SH-SY5Y (cell line): ENCODE data around the gene XXYLT1.

ENCODE experiments used
- GATA2 ChIP-seq: IDR thresholded peaks from 2 replicates; pipeline ENCODE4 v1.6.1; 2011; ENCODE audit warnings: mild to moderate bottlenecking, low read depth, low read length
- GATA3 ChIP-seq: IDR thresholded peaks from 2 replicates; pipeline ENCODE4 v1.6.1; 2011; ENCODE audit warnings: low read depth, mild to moderate bottlenecking, low read length, moderate library complexity

Gene XXYLT1

DNA sequence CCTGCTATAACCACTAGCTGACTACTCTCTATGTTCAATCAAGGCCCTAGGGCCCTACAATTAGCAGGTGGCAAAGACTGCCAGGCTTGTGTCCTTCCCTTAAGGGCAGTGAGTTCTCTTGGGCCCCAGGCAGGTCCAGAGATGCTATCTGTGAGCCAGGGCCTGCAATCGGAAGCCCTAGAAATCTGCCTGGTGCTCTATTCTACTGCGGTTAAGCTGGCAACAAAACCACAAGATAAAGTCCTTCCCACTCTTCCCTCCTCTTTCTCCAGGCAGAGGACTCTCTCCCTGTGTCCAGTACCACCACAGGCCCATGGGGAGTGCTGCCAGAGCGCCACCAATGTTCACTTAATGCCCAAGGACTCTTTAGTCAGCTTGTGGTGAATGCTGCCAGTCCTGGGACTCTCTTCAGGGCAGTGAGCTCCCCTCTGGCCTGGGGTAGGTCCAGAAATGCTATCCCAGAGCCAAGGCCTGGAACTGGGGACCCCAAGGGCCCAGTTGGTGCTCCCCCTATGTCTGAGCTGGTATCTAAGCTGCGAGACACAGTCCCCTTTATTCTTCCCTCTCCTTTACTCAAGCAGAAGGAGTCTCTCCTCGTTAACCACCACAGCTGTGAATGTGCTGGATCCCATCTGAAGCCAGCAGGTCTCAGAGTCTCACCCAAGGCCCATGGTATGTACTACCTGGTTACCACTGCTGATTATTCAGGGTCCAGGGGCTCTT lies 34.7 kb downstream of the XXYLT1 start:
- TF ChIP-seq GATA3 = no peak
- TF ChIP-seq GATA2 = no peak

DNA sequence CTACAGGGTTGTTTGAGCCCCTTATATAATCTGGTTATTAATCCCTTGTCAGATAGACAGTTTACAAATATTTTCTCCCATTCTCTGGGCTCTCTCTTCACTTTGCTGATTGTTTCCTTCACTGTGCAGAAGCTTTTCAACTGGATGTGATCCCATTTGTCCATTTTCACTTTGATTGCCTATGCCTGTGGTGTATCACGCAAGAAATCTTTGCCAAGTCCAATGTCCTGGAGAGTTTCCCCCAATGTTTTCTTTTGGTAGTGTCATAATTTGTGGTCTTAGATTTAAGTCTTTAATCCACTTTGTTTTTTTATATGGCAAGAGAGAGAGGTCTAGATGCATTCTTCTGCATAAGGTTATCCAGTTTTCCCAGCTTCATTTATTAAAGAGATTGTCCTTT lies 40.7 kb downstream of the XXYLT1 start:
- no peak for TF ChIP-seq GATA2
- TF ChIP-seq GATA3 = no peak

DNA sequence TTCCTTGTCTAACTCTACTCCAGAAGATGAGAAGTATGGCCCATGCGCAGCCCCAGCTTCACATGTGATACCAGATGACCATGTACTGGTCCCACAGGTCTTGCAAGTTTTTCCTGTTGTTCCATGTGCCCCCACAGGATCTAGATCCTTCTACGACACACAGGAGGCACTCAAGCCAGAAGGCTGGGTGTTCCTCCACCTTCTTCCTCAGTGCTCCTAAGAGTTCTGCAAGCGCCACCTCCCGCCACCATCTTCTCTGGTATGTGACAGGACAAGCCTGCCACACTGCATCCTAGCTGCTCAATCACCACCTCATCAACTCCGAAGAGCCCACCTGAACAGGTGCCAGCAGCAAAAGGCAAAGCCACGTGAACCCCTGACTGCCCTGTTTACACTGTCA lies 43.1 kb downstream of the XXYLT1 start:
- no peak for TF ChIP-seq GATA2
- TF ChIP-seq GATA3 = no peak

DNA sequence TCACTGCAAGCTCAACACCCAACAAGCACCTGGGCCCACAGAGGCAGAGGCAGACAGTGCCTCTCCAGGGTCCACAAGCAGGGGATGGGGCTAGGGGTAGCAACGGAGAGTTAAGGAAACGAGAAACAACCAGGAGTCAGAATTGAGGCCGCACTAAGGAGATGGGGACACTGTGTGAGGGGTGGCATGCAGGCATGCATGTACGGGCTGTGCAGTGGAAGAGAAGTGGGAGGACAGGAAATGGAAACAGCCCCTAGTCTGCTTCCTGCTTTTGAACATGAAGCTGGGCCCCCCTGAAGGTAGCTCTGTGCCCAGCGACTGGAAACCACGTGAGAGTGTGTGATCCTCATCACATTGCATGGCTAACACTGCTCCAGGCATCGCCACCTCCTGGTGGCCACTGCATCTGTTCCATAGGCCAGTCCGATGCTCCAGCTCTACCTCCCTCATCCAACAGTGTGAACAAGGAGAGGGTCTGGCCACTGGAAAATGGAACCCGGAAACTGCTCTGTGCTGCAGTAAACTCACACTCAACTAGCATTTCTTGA lies 44.0 kb downstream of the XXYLT1 start:
- no peak for TF ChIP-seq GATA3
- TF ChIP-seq GATA2 = no peak

DNA sequence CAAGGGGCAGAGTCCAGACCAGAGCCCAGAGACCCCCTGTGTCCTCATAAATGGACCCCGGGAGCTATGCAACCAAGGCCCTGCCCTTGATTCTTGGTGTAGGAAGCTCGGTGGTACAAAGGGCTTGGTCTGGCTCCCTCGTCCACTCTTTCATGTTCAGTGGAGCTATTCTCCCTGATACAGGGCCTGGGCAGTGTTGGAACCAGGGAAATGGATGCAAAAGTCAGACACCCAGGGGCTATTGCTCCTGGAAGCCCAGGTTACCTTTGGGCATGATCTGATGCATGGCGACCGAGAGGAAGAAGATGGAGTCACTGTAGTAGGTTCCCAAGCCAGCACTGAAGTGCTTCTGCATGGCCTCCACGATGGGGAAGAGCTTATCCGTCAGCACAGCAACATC lies 44.5 kb downstream of the XXYLT1 start:
- no peak for TF ChIP-seq GATA2
- TF ChIP-seq GATA3 = no peak

DNA sequence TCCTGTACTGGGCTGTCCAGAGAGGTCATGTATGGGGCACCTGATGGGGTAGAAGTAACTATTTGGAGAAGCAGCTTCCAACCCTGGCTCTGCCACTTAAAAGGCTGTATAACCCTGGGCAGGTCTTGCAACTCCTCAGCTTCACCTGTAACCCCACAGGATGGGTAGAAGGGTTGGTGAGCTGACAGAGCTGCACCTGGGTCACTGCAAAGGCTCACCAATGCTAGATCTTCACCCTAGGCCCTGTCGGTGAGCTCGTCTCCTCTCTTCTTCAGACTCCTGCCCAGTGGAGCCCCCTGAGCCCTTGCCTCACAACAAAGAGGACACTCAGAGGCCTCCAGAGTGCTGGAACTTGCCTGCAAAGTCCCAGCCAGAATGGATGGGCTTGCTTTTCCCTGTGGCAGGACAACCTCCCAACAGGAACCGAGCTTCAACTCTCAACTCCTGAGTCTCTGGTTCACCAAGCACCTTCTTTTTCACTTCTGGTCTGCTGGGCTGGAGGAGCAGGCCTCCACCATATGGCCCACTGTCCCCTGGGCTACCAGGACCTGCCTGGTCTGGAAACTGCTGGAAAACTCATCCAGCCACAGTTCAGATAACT lies 45.9 kb downstream of the XXYLT1 start:
- TF ChIP-seq GATA2 = no peak
- TF ChIP-seq GATA3 = no peak

DNA sequence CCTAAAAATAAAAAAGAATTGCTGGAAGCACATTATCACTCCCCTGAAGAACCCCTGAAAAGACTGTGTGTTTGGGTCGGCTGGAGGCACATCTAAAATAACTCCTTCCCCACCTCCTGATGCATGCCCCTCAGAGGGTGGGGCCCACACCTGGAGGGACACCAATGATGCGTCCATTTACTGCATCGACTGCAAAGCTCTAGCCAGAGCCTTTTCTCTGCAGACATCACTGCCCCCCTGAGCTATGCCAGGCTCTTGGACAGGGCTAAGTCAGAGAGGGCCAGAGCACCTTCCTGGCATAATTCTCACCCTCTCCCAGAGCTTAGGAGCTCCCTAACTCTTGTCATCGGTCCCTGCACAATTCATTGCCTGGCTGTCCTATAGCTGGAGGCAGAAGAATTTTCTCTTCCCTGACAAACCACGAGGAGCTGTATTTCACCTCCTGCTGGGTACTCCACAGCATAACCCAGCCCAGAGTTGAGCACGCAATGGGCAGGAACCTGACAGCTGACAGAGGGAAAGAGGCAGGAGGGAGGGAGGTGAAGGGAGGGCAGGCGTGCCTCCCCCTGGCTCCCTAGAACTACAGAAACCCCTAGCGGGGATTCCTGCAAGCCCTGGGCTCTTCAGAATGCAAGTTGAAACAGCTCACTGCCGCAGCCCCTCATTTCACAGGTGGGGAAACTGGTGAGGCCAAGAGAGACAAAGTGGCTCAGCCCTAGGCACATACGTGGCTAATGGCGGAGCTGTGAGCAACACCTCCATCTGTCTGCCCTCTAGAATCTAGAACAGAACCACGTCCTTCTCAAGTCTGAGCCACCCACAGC lies 46.6 kb downstream of the XXYLT1 start:
- no peak for TF ChIP-seq GATA2
- TF ChIP-seq GATA3 = no peak

DNA sequence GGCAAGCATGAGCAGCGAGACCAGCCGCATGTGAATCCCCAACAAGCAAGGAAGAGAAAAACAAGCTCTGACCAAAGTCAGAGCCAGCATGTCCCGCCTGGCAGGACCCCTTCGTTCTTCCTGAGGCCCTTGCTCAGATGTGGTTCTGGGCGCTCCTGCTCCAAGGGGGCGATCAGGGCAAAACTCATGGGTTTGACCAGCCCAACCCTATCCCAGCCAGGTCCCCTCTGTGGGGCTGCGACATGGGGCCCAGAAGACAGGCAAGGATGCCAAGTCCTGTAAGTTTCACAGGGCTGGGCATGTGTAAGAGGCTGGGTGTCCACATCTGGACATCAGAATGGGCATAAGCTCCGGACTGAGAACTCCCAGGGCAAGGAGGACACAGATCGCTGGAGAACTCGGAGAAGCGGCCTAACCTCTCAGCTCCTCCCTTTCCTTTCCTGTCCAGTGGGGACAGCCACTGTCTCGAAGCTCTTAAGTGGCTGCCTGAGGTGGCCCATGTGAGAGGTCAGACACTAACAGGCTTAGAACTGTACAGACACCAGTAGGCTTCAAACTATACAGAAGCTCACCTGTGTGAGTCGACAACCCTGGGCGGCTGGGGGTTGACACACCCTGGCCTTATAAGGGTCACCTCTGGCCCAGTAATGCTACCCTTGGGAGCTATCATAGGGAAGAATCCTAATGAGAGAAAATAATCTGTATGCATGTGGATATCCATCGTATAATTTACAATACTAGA lies 48.9 kb downstream of the XXYLT1 start:
- TF ChIP-seq GATA3 = no peak
- no peak for TF ChIP-seq GATA2

DNA sequence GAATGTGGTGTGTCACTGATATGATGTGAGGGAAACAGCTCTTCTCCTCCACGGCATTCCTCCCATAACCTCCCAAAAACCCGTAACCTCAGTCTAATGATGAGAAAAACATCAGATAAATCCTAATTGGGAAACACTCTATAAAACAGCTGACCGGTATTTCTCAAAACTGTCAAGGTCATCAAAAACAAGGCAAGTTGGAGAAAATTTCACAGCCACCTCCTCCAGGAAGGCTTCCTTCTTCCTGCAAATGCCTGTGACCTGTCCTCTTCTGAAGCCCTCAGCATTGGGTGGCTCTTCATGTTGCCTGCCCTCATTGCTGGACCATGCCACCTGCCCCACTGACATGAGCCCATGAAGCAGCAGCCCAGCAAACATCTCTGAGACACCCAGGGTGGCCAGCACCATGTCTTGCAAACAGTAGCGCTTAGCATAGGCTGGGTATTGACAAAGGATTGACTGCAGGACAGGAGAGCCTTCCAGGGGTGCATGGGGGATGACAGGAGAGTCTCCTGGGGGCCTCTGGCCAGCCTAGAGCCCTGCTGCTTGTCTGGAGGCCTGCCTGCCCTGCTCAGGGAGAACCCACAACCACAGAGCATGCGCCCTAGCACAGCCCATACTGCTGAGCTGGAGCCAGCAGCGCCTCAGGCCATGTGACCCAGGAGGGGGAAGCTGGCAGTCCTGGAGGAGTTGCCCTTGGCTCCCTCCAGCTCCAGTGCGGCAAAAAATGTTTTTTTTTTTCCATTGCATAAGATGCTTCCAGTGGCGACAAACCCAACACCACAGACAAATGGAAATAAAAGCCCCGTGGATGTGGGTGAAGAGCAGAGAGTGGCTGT lies 49.7 kb downstream of the XXYLT1 start:
- TF ChIP-seq GATA2 = no peak

DNA sequence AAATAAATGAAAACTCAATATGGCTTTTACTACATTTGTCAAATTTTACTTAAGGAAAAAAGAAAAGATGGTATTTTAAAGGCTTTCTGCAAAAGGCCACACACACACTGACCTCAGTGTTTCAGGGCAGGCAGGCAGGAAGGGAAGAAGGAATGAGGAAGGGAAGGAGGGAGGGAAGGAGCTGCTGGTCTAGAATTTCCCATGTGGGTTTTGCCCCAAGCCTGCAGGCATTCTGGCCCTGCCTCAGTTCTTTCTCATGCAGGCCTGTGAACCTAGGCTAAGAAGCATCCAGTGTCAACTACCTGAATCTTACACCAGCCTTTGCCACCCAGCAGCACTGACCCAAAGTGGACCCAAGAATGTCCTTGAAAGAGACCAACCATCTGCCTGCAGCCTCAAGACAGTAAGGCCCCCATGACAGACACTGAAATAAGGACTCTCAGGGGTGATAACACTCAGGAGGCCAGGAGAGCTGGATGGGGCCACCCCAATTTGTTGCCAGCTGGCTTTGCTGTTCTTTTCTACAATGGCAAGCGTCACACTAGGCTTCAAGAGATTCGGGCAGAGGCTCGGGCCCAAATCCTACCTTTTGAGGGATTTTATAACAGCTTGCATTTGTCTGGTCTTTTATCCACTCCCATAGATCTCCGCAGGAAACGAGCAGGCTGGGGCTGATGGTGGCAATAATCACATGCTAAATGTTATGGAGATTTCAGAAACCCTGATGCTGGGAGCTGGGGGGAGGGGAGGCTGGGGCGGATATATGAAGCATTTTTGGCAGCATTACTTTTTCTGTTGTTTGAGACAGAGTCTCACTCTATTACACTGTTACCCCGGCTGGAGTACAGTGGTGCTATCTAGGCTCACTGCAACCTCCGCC lies 51.4 kb downstream of the XXYLT1 start:
- TF ChIP-seq GATA2 = no peak
- no peak for TF ChIP-seq GATA3

DNA sequence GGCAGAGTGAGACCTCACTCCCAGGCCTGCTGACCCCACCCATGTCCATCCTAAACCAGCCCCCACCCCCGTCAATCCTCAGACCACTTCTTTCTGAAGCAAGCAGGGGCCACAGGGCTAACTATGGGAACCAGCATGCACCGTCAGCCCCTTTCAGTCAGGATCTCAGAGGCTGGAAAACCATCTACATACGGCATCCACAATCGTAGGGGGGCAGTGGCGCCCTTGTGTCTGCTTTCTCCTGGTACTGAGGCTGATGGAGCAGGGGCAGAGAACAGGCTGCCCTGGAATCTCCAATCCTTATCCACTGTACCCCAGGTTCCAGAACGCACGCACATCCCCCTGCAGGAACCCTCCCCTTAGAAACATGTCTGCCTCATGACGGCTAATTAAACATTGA lies 56.6 kb downstream of the XXYLT1 start:
- TF ChIP-seq GATA2 (no peak), GATA3 (no peak)

DNA sequence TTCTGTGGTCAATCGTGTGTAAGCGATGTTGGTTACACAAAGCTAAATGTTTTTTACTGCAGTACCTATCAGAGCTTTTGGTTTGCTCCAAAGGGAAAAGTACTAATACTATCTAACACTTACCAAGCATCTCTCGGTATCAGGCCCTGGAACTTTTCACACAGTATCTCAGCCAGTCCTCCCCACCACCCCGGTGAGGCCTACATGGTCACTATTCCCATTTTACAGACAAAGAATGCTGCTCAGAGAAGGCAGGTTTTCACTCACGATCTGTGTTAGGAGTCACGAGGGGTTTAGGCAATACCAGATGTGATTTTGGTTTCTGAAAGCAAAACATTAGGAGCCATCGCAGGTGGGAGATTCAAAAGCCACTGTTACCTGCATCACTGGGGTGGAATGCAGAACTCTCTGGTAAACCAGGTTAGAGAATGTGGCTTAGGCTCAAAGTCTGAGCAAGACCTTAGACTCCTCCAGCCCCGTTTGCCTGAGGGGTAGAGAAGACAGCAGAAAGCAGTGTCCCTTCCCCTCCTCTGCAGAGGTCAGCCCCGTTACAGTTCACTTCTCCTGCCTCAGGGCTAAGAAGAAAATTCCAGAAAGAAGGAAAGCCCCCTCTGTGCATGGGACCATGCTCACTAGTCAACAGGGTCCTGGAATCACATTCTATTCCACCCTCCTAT lies 57.2 kb downstream of the XXYLT1 start:
- TF ChIP-seq GATA3 = no peak
- no peak for TF ChIP-seq GATA2
